Stimulated activated effector memory CD8-positive, alpha-beta T cell treated with anti-CD3 and anti-CD28 coated beads, Interleukin-12 subunit alpha, Interleukin-12 subunit beta, amount 100 ng/mL, for 72 hours (primary cell): ENCODE data around the gene ZMYM2.

Experiments used
- ATAC-seq: fragments of 150-1000 bp; cut with Tn5 transposase; 2 replicates; pipeline ENCODE4 v1.10.0; 2021
- DNase-seq, 2 donors: peaks; one replicate each; pipeline ENCODE4 v3.0.0; 2021 to 2022; ENCODE audit warnings: low spot score in 2 of 2
- H3K27ac Mint-ChIP-seq: one replicate; pipeline ENCODE4 v1.8.0; 2022; ENCODE audit warnings: mild to moderate bottlenecking, mixed read lengths
- H3K36me3 Mint-ChIP-seq: one replicate; pipeline ENCODE4 v1.8.0; 2022; ENCODE audit warnings: mild to moderate bottlenecking, mixed read lengths
- H3K4me1 Mint-ChIP-seq: one replicate; pipeline ENCODE4 v1.8.0; 2022; ENCODE audit warnings: mixed read lengths
- H3K4me3 Mint-ChIP-seq: one replicate; pipeline ENCODE4 v1.8.0; 2022; ENCODE audit warnings: mild to moderate bottlenecking, mixed read lengths
- H3K9me3 Mint-ChIP-seq: one replicate; pipeline ENCODE4 v1.8.0; 2022; ENCODE audit warnings: mixed read lengths

The ZMYM2 gene

GRCh38 chr13:19958155-19959111, at the start of gene ZMYM2:
ZMYM2 (plus strand) TSS chr13:19958727; CDS start chr13:19993073, 34,346 bp downstream.
- Mint-ChIP-seq H3K4me1 (peaks cover 22% of the 10 kb centered on the region), H3K4me3 (peak within 1 kb of the TSS; percentile 95), H3K36me3 (peaks cover 46% of the 10 kb centered on the region), H3K27ac (peak within 1 kb of the TSS; percentile 98), H3K9me3 (no peaks in the 10 kb centered on the region)
- ATAC-seq = peak; percentile 89
- DNase-seq = peak; percentile 99

GRCh38 chr13:19910336-19911072, 48.0 kb upstream of the ZMYM2 start:
- Mint-ChIP-seq H3K36me3 (no peaks in the 10 kb centered on the region), H3K4me1 (no peaks in the 10 kb centered on the region), H3K27ac (no peak overlapping the region), H3K4me3 (no peak overlapping the region), H3K9me3 (no peaks in the 10 kb centered on the region)
- ATAC-seq (no peak), DNase-seq (no peak)

- Mint-ChIP-seq H3K27ac (no peak overlapping the region), H3K4me1 (no peaks in the 10 kb centered on the region), H3K36me3 (no peaks in the 10 kb centered on the region), H3K9me3 (no peaks in the 10 kb centered on the region), H3K4me3 (no peak overlapping the region)
- ATAC-seq = no peak
- no peak for DNase-seq
These were observed 31.3 kb upstream of the ZMYM2 start for GRCh38 chr13:19927117-19927748.

GRCh38 chr13:19940106-19940505, 18.4 kb upstream of the ZMYM2 start:
- DNase-seq (no peak), ATAC-seq (no peak)
- Mint-ChIP-seq H3K36me3 (no peaks in the 10 kb centered on the region), H3K4me3 (no peak overlapping the region), H3K27ac (no peak overlapping the region), H3K4me1 (no peaks in the 10 kb centered on the region), H3K9me3 (no peaks in the 10 kb centered on the region)

GRCh38 chr13:19950374-19950773, 8.2 kb upstream of the ZMYM2 start:
- H3K27ac Mint-ChIP-seq = no peak overlapping the region
- ATAC-seq (no peak), DNase-seq (no peak)
- no peaks in the 10 kb centered on the region for H3K4me1 Mint-ChIP-seq
- H3K36me3 Mint-ChIP-seq = peaks cover 5% of the 10 kb centered on the region
- H3K4me3 Mint-ChIP-seq = no peak overlapping the region
- H3K9me3 Mint-ChIP-seq = no peaks in the 10 kb centered on the region

GRCh38 chr13:19952850-19953249, 5.7 kb upstream of the ZMYM2 start:
- DNase-seq = no peak
- no peaks in the 10 kb centered on the region for H3K36me3 Mint-ChIP-seq
- H3K27ac Mint-ChIP-seq = no peak overlapping the region
- no peak overlapping the region for H3K4me3 Mint-ChIP-seq
- H3K9me3 Mint-ChIP-seq = no peaks in the 10 kb centered on the region
- ATAC-seq = no peak
- H3K4me1 Mint-ChIP-seq = no peaks in the 10 kb centered on the region

GRCh38 chr13:19955873-19956559, 2.5 kb upstream of the ZMYM2 start:
- Mint-ChIP-seq H3K9me3 (no peaks in the 10 kb centered on the region), H3K4me1 (peaks cover 11% of the 10 kb centered on the region), H3K4me3 (no peak overlapping the region), H3K36me3 (peaks cover 21% of the 10 kb centered on the region), H3K27ac (no peak overlapping the region)
- no peak for ATAC-seq
- DNase-seq = no peak

GRCh38 chr13:19957320-19958154, 990 bp upstream of the ZMYM2 start:
- peak overlapping the region; percentile 95 for H3K4me3 Mint-ChIP-seq
- DNase-seq = peak; percentile 65 to 90
- peak overlapping the region; percentile 87 for H3K27ac Mint-ChIP-seq
- peaks cover 22% of the 10 kb centered on the region for H3K4me1 Mint-ChIP-seq
- H3K9me3 Mint-ChIP-seq = no peaks in the 10 kb centered on the region
- peak; percentile 19 for ATAC-seq
- peaks cover 37% of the 10 kb centered on the region for H3K36me3 Mint-ChIP-seq

- ATAC-seq (peak; percentile 33), DNase-seq (peak; percentile 57 to 83)
- H3K4me3 Mint-ChIP-seq = peak overlapping the region; percentile 95
- H3K4me1 Mint-ChIP-seq = peaks cover 22% of the 10 kb centered on the region
- peaks cover 54% of the 10 kb centered on the region for H3K36me3 Mint-ChIP-seq
- H3K9me3 Mint-ChIP-seq = no peaks in the 10 kb centered on the region
- H3K27ac Mint-ChIP-seq = peak overlapping the region; percentile 98
These were observed 759 bp downstream of the ZMYM2 start for GRCh38 chr13:19959141-19959830.

GRCh38 chr13:19959831-19960652, 1.5 kb downstream of the ZMYM2 start:
- peak; percentile 60 to 87 for DNase-seq
- peak overlapping the region; percentile 95 for H3K4me3 Mint-ChIP-seq
- H3K4me1 Mint-ChIP-seq = peaks cover 22% of the 10 kb centered on the region
- peak overlapping the region; percentile 98 for H3K27ac Mint-ChIP-seq
- no peaks in the 10 kb centered on the region for H3K9me3 Mint-ChIP-seq
- peaks cover 62% of the 10 kb centered on the region for H3K36me3 Mint-ChIP-seq
- peak; percentile 69 for ATAC-seq

GRCh38 chr13:19960653-19960976, 2.1 kb downstream of the ZMYM2 start:
- Mint-ChIP-seq H3K4me3 (peak overlapping the region; percentile 95), H3K36me3 (peaks cover 67% of the 10 kb centered on the region), H3K27ac (peak overlapping the region; percentile 98), H3K4me1 (peaks cover 22% of the 10 kb centered on the region), H3K9me3 (no peaks in the 10 kb centered on the region)
- DNase-seq (no peak), ATAC-seq (peak; percentile 14)

- Mint-ChIP-seq H3K36me3 (peaks cover 76% of the 10 kb centered on the region), H3K27ac (peak overlapping the region; percentile 7), H3K4me3 (peak overlapping the region; percentile 95), H3K9me3 (no peaks in the 10 kb centered on the region), H3K4me1 (peaks cover 22% of the 10 kb centered on the region)
- no peak for ATAC-seq
- DNase-seq = no peak
These were observed 3.0 kb downstream of the ZMYM2 start for GRCh38 chr13:19961489-19961888.

- Mint-ChIP-seq H3K36me3 (peaks cover 81% of the 10 kb centered on the region), H3K4me1 (peaks cover 24% of the 10 kb centered on the region), H3K4me3 (peak overlapping the region; percentile 95), H3K9me3 (no peaks in the 10 kb centered on the region), H3K27ac (no peak overlapping the region)
- ATAC-seq = no peak
- DNase-seq = no peak
These were observed 3.4 kb downstream of the ZMYM2 start for GRCh38 chr13:19961924-19962323.
